Pulmonary artery endothelial cell (primary cell): ENCODE data around the gene VN1R2. TPM values are rescaled to one million over a fixed set of nuclear protein-coding genes. Genes with fewer than 3 reads are reported as not detected.

Experiments
- total RNA-seq: library from RNA; depleted of rRNA; stranded (reverse); fragments of >200 nt; gene quantifications from 2 replicates; pipeline ENCODE4 v1.2.3, GENCODE V29; 2014

The VN1R2 gene
- total RNA-seq, 1 donor from 2014 or later, result not detected

Other genes starting within 250 kb of the VN1R2 start
- gene ERVV-1, start 244.4 kb upstream of the VN1R2 start, total RNA-seq, result not detected in 2 replicates
- gene ERVV-2, start 213.6 kb upstream of the VN1R2 start, total RNA-seq, result not detected in 2 replicates
- 15.1 and 21.7 TPM in 2 replicates for gene ZNF160, start 154.9 kb upstream of the VN1R2 start, total RNA-seq
- gene ZNF415, start 125.4 kb upstream of the VN1R2 start, total RNA-seq, result 0.86 and 4.9 TPM in 2 replicates
- gene ZNF347, start 99.2 kb upstream of the VN1R2 start, total RNA-seq, result 4.8 and 9.4 TPM in 2 replicates
- gene ZNF665, start 64.9 kb upstream of the VN1R2 start, total RNA-seq, result 2.4 and 3.3 TPM in 2 replicates
- gene ZNF677, start 3.4 kb upstream of the VN1R2 start, total RNA-seq, result 17.2 and 17.8 TPM in 2 replicates
- not detected in 2 replicates for gene VN1R4, start 9.4 kb downstream of the VN1R2 start, total RNA-seq
- 7.1 and 13.2 TPM in 2 replicates for gene ZNF845, start 75.5 kb downstream of the VN1R2 start, total RNA-seq
- 6.0 and 8.1 TPM in 2 replicates for gene ZNF525, start 107.4 kb downstream of the VN1R2 start, total RNA-seq
- gene ZNF765, start 136.9 kb downstream of the VN1R2 start, total RNA-seq, result 10.1 and 15.1 TPM in 2 replicates
- gene ZNF761, start 173.7 kb downstream of the VN1R2 start, total RNA-seq, result 8.2 and 10.6 TPM in 2 replicates
- gene ZNF813, start 209.4 kb downstream of the VN1R2 start, total RNA-seq, result 3.0 and 7.4 TPM in 2 replicates